Measurements from ENCODE around the gene FHIP1B. TPM values are rescaled to one million over a fixed set of nuclear protein-coding genes. Genes with fewer than 3 reads are reported as not detected.

Gene FHIP1B
- total RNA-seq, 1 experiment from 2014 or later, result 32.1 TPM

GRCh38 chr11:6251990-6252473, 17.6 kb upstream of the FHIP1B start:
- Histone ChIP-seq H3K27ac (ENCODE audit: low read depth, low read length) (no peak overlapping the region), H3K9me2 (ENCODE audit: insufficient read depth) (no peaks in the 10 kb centered on the region), H4K20me1 (ENCODE audit: insufficient read depth) (no peaks in the 10 kb centered on the region), H3K79me2 (ENCODE audit: insufficient read depth, low read length) (no peaks in the 10 kb centered on the region), H3K4me1 (ENCODE audit: control insufficient read depth in 1 of 2, insufficient read depth in 2 of 2, low read length in 2 of 2) (peaks cover 0 to 9% of the 10 kb centered on the region in 2 experiments; a peak in 2 of 4 replicates), H3K4me2 (ENCODE audit: low read length) (no peak overlapping the region), H3K27me3 (ENCODE audit: insufficient read depth, low read length) (peaks cover 20% of the 10 kb centered on the region), H3K4me3 (replicated peaks in 1 of 2; ENCODE audit: low read depth in 1 of 2, low read length in 2 of 2) (no peak overlapping the region), H3K9me3 (ENCODE audit: control insufficient read depth in 1 of 2, insufficient read depth in 1 of 2, low read depth in 1 of 2, low read length in 2 of 2) (no peaks in the 10 kb centered on the region), H3K9ac (ENCODE audit: low read length) (no peak overlapping the region), H3K36me3 (ENCODE audit: control insufficient read depth in 1 of 2, insufficient read depth in 2 of 2, low read length in 2 of 2) (no peaks in the 10 kb centered on the region), H2AFZ (ENCODE audit: low read depth, low read length, poor library complexity, severe bottlenecking) (no peak overlapping the region)
- no peak for DNase-seq (ENCODE audit: low read depth, low spot score)
- no TSS peak for BruUV-seq (replicated peaks)
- ChIA-PET RAD21 (ENCODE audit: low non-redundant PET in 1 of 2, low total read pairs in 2 of 2, uncharacterized antibody in 2 of 2, unreplicated experiment in 2 of 2) (interaction anchor here in 1 of 2 experiments (2.3 kb wide), 1 partner anchor 111 kb away, joined by 9 read pairs; no protein-coding TSS in a partner anchor), POLR2A (interaction anchor here (1.5 kb wide), 1 partner anchor 9 kb away, joined by 5 read pairs; no protein-coding TSS in a partner anchor), CTCF (interaction anchor here (1.3 to 4.4 kb wide), 8 partner anchors 10 to 111 kb away, joined by 3 to 69 read pairs (median 20); partner anchors contain the start of gene CNGA4)
- TF ChIP-seq CTCF (IDR thresholded peaks at IDR 0.05 in 2 of 3, conservative IDR thresholded peaks at IDR 0.05 in 1 of 3; ENCODE audit: borderline replicate concordance in 1 of 3, insufficient read depth in 1 of 3, low read depth in 2 of 3, low read length in 2 of 3), result no peak
- TF ChIP-seq POLR2A (IDR thresholded peaks at IDR 0.05; ENCODE audit: borderline replicate concordance, extremely low read depth, insufficient read depth, insufficient read length), result no peak
- TF ChIP-seq SIN3A (IDR thresholded peaks at IDR 0.05; ENCODE audit: low read depth), result no peak
- TF ChIP-seq POLR2AphosphoS5 (IDR thresholded peaks at IDR 0.05; ENCODE audit: low read depth, low read length), result no peak
- TF ChIP-seq REST (IDR thresholded peaks at IDR 0.05; ENCODE audit: low read depth), result no peak
- no peak for TF ChIP-seq YY1 (IDR thresholded peaks at IDR 0.05; ENCODE audit: extremely low read depth, insufficient replicate concordance, low read depth, low read length)
- no peak for TF ChIP-seq ZNF274 (IDR thresholded peaks at IDR 0.05; ENCODE audit: low read depth, low read length)
- TF ChIP-seq EGR1 (IDR thresholded peaks at IDR 0.05; ENCODE audit: low read depth), result no peak
- no peak for TF ChIP-seq SP1 (IDR thresholded peaks at IDR 0.05; ENCODE audit: low read depth)
- no peak for TF ChIP-seq JUND (IDR thresholded peaks at IDR 0.05)
- TF ChIP-seq SRF (IDR thresholded peaks at IDR 0.05; ENCODE audit: low read depth), result no peak
- TF ChIP-seq CEBPB (IDR thresholded peaks at IDR 0.05; ENCODE audit: low read depth), result no peak
- TF ChIP-seq EZH2 (IDR thresholded peaks at IDR 0.05), result no peak
- TF ChIP-seq TCF7L2 (IDR thresholded peaks at IDR 0.05; ENCODE audit: borderline replicate concordance, extremely low read depth, insufficient read depth, insufficient read length), result no peak
- no peak for TF ChIP-seq ELF1 (IDR thresholded peaks at IDR 0.05; ENCODE audit: borderline replicate concordance, low read depth)
- no peak for TF ChIP-seq FOSL1 (IDR thresholded peaks at IDR 0.05; ENCODE audit: low read depth)
- no peak for TF ChIP-seq EZH2phosphoT487 (IDR thresholded peaks at IDR 0.05; ENCODE audit: borderline replicate concordance)
- no peak for TF ChIP-seq RAD21 (IDR thresholded peaks at IDR 0.05; ENCODE audit: low read depth)
- ATAC-seq, result no peak
- intact Hi-C loops (cut with micrococcal nuclease), result loop anchor here (1.0 kb wide), 2 partner anchors 63 to 101 kb away; no protein-coding TSS in a partner anchor

Data from HCT116 (cell line).